GM23338 (cell line): ENCODE results near the gene TBC1D2B. TPM values are rescaled to one million over a fixed set of nuclear protein-coding genes. Genes with fewer than 3 reads are reported as not detected.

Source experiments
- ATAC-seq: fragments of 200-7000 bp; cut with Tn5 transposase; 3 replicates; pipeline ENCODE4 v1.9.1; 2020
- DNase-seq: peaks from one replicate; pipeline ENCODE4 v3.0.0-alpha.2; 2015; ENCODE audit warnings: low spot score
- H2AFZ ChIP-seq: fragments of 200-600 bp; sonication (generic); 2 replicates; pipeline ENCODE4 v1.8.0; 2016; ENCODE audit warnings: antibody characterized with exemption, mild to moderate bottlenecking, moderate library complexity
- H3F3A ChIP-seq: fragments of 200-600 bp; sonication (generic); replicated peaks from 2 replicates; pipeline ENCODE4 v1.8.0; 2017; ENCODE audit warnings: antibody characterized with exemption, mixed run types, low read depth
- H3K27ac ChIP-seq: fragments of 200-600 bp; sonication (generic); 2 replicates; pipeline ENCODE4 v1.6.1; 2016; ENCODE audit warnings: low read depth
- H3K27me3 ChIP-seq: fragments of 200-600 bp; sonication (generic); 2 replicates; pipeline ENCODE4 v1.8.0; 2016; ENCODE audit warnings: mild to moderate bottlenecking, mixed run types, moderate library complexity; ENCODE audit not compliant: insufficient read depth
- H3K36me3 ChIP-seq: fragments of 200-600 bp; sonication (generic); 2 replicates; pipeline ENCODE4 v1.8.0; 2016; ENCODE audit warnings: mild to moderate bottlenecking; ENCODE audit not compliant: insufficient read depth
- H3K4me1 ChIP-seq: fragments of 200-600 bp; sonication (generic); 2 replicates; pipeline ENCODE4 v1.8.0; 2016; ENCODE audit warnings: mild to moderate bottlenecking, moderate library complexity; ENCODE audit not compliant: insufficient read depth
- H3K4me2 ChIP-seq: fragments of 200-600 bp; sonication (generic); 2 replicates; pipeline ENCODE4 v1.7.1; 2017; ENCODE audit warnings: mixed run types
- H3K4me3 ChIP-seq: fragments of 200-600 bp; sonication (generic); 2 replicates; pipeline ENCODE4 v1.6.1; 2016; ENCODE audit warnings: mixed run types
- H3K79me2 ChIP-seq: fragments of 200-600 bp; sonication (generic); replicated peaks from 2 replicates; pipeline ENCODE4 v1.8.0; 2017; ENCODE audit warnings: mild to moderate bottlenecking; ENCODE audit not compliant: insufficient read depth
- H3K9me2 ChIP-seq: fragments of 200-600 bp; sonication (generic); 2 replicates; pipeline ENCODE4 v1.8.0; 2017; ENCODE audit not compliant: insufficient read depth
- H4K20me1 ChIP-seq: fragments of 200-600 bp; sonication (generic); replicated peaks from 2 replicates; pipeline ENCODE4 v1.8.0; 2017; ENCODE audit warnings: mild to moderate bottlenecking; ENCODE audit not compliant: insufficient read depth
- H3K27ac Mint-ChIP-seq: 2 replicates; pipeline ENCODE4 v1.8.0; 2020; ENCODE audit warnings: inconsistent platforms, mild to moderate bottlenecking, moderate library complexity, mixed read lengths
- H3K27me3 Mint-ChIP-seq: 3 replicates; pipeline ENCODE4 v1.8.0; 2022; ENCODE audit warnings: low read depth, mild to moderate bottlenecking, moderate library complexity, mixed read lengths, inconsistent platforms; ENCODE audit not compliant: insufficient read depth, poor library complexity
- H3K36me3 Mint-ChIP-seq: 3 replicates; pipeline ENCODE4 v1.8.0; 2021; ENCODE audit warnings: low read depth, mild to moderate bottlenecking, inconsistent platforms, moderate library complexity, mixed read lengths
- H3K4me1 Mint-ChIP-seq: 3 replicates; pipeline ENCODE4 v1.8.0; 2020; ENCODE audit warnings: mild to moderate bottlenecking, inconsistent platforms, mixed read lengths
- H3K4me3 Mint-ChIP-seq: 3 replicates; pipeline ENCODE4 v1.8.0; 2021; ENCODE audit warnings: moderate library complexity, mild to moderate bottlenecking, inconsistent platforms, mixed read lengths
- H3K9me3 Mint-ChIP-seq: 3 replicates; pipeline ENCODE4 v1.8.0; 2020; ENCODE audit warnings: moderate library complexity, mild to moderate bottlenecking, inconsistent platforms, mixed read lengths
- EZH2 ChIP-seq: fragments of 200-600 bp; sonication (generic); IDR thresholded peaks from one replicate; pipeline ENCODE4 v1.8.0; 2017; ENCODE audit warnings: antibody characterized with exemption, mild to moderate bottlenecking, low read depth; ENCODE audit not compliant: unreplicated experiment
- EZH2phosphoT487 ChIP-seq: fragments of 200-600 bp; sonication (generic); IDR thresholded peaks from one replicate; pipeline ENCODE4 v1.8.1; 2018; ENCODE audit warnings: antibody characterized with exemption; ENCODE audit not compliant: unreplicated experiment
- JUNB ChIP-seq: IDR thresholded peaks from one replicate; pipeline ENCODE4 v1.6.1; 2016; ENCODE audit warnings: antibody characterized with exemption; ENCODE audit not compliant: unreplicated experiment
- NANOG ChIP-seq: IDR thresholded peaks from 2 replicates; pipeline ENCODE4 v1.6.1; 2016; ENCODE audit warnings: antibody characterized with exemption, borderline replicate concordance
- POLR2AphosphoS5 ChIP-seq: IDR thresholded peaks from 2 replicates; pipeline ENCODE4 v1.6.1; 2016; ENCODE audit warnings: antibody characterized with exemption, low read depth
- STAT1 ChIP-seq: IDR thresholded peaks from one replicate; pipeline ENCODE4 v1.6.1; 2016; ENCODE audit warnings: antibody characterized with exemption; ENCODE audit not compliant: unreplicated experiment
- ZNF114 ChIP-seq: fragments of 250-450 bp; sonication (Bioruptor Pico); IDR thresholded peaks from 2 replicates; pipeline ENCODE4 v1.5.0; 2020; ENCODE audit warnings: mild to moderate bottlenecking, moderate library complexity
- ZNF331 ChIP-seq: fragments of 250-450 bp; sonication (Bioruptor Pico); IDR thresholded peaks from 2 replicates; pipeline ENCODE4 v1.5.0; 2020; ENCODE audit warnings: low read depth, mild to moderate bottlenecking, moderate library complexity
- polyA plus RNA-seq: library from polyadenylated mRNA; unstranded; fragments of >200 nt; fragmentation: Nextera tagmentation; extraction: Ambion mirVana; gene quantifications from 2 replicates; pipeline ENCODE4 v1.2.1, GENCODE V29; 2016
- total RNA-seq: library from RNA; depleted of rRNA; stranded (reverse); fragments of >200 nt; shearing (Covaris generic); gene quantifications from 2 replicates; pipeline ENCODE4 v1.2.3, GENCODE V29; 2014
- TF ChIP-seq, protein P1 (sequence below): IDR thresholded peaks from one replicate; pipeline ENCODE4 v1.6.1; 2018; ENCODE audit warnings: antibody characterized with exemption; ENCODE audit not compliant: unreplicated experiment
- TF ChIP-seq, protein P2 (sequence below): fragments of 250-450 bp; sonication (Bioruptor Pico); IDR thresholded peaks from 2 replicates; pipeline ENCODE4 v1.5.0; 2020; ENCODE audit warnings: mild to moderate bottlenecking, moderate library complexity

Gene TBC1D2B
- total and polyA plus RNA-seq, 2 experiments from 2014 or later, result 3.6 to 17.8 TPM

DNA sequence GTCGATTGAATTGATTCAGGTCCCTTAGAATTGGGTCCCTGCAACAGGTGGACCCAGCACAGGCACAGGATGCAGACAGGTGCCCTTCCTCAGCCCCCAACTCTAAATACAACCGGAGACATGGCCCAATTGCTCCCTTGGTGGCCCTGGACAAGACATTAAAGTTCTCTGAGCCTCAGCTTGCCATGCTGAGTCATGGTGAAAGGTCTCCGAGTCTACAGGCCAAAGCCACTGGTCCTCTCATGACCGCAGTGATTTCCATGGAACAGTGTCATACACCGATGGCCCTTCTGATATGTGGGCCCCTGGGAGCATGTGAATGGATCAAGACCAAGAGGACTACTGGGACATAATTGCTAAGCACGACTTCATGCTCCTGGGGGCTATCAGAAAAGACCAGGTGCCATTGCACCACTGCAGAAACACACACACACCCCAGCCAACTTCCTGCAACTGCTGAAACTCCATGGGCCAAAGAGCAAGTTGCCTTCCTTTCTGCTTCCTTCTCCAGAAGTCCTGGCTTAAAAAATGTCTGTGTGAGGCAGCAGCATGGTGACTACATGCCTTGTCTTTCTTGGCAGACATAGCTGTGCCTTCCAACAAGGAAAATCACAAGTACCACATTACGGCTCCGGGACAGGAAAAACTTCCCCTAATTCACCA is 38.8 kb downstream of the TBC1D2B start:
- Mint-ChIP-seq H3K27ac (peak overlapping the region; percentile 80), H3K27me3 (no peaks in the 10 kb centered on the region), H3K36me3 (no peaks in the 10 kb centered on the region), H3K4me1 (peaks cover 14% of the 10 kb centered on the region), H3K4me3 (no peak overlapping the region), H3K9me3 (no peaks in the 10 kb centered on the region)
- TF ChIP-seq STAT1 (no peak), EZH2 (no peak), JUNB (no peak), POLR2AphosphoS5 (no peak), NANOG (no peak), ZNF114 (no peak), EZH2phosphoT487 (no peak), ZNF331 (CRISPR knock-in tag) (no peak)
- TF ChIP-seq, protein P1, sequence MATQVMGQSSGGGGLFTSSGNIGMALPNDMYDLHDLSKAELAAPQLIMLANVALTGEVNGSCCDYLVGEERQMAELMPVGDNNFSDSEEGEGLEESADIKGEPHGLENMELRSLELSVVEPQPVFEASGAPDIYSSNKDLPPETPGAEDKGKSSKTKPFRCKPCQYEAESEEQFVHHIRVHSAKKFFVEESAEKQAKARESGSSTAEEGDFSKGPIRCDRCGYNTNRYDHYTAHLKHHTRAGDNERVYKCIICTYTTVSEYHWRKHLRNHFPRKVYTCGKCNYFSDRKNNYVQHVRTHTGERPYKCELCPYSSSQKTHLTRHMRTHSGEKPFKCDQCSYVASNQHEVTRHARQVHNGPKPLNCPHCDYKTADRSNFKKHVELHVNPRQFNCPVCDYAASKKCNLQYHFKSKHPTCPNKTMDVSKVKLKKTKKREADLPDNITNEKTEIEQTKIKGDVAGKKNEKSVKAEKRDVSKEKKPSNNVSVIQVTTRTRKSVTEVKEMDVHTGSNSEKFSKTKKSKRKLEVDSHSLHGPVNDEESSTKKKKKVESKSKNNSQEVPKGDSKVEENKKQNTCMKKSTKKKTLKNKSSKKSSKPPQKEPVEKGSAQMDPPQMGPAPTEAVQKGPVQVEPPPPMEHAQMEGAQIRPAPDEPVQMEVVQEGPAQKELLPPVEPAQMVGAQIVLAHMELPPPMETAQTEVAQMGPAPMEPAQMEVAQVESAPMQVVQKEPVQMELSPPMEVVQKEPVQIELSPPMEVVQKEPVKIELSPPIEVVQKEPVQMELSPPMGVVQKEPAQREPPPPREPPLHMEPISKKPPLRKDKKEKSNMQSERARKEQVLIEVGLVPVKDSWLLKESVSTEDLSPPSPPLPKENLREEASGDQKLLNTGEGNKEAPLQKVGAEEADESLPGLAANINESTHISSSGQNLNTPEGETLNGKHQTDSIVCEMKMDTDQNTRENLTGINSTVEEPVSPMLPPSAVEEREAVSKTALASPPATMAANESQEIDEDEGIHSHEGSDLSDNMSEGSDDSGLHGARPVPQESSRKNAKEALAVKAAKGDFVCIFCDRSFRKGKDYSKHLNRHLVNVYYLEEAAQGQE, result no peak
- TF ChIP-seq, protein P2, sequence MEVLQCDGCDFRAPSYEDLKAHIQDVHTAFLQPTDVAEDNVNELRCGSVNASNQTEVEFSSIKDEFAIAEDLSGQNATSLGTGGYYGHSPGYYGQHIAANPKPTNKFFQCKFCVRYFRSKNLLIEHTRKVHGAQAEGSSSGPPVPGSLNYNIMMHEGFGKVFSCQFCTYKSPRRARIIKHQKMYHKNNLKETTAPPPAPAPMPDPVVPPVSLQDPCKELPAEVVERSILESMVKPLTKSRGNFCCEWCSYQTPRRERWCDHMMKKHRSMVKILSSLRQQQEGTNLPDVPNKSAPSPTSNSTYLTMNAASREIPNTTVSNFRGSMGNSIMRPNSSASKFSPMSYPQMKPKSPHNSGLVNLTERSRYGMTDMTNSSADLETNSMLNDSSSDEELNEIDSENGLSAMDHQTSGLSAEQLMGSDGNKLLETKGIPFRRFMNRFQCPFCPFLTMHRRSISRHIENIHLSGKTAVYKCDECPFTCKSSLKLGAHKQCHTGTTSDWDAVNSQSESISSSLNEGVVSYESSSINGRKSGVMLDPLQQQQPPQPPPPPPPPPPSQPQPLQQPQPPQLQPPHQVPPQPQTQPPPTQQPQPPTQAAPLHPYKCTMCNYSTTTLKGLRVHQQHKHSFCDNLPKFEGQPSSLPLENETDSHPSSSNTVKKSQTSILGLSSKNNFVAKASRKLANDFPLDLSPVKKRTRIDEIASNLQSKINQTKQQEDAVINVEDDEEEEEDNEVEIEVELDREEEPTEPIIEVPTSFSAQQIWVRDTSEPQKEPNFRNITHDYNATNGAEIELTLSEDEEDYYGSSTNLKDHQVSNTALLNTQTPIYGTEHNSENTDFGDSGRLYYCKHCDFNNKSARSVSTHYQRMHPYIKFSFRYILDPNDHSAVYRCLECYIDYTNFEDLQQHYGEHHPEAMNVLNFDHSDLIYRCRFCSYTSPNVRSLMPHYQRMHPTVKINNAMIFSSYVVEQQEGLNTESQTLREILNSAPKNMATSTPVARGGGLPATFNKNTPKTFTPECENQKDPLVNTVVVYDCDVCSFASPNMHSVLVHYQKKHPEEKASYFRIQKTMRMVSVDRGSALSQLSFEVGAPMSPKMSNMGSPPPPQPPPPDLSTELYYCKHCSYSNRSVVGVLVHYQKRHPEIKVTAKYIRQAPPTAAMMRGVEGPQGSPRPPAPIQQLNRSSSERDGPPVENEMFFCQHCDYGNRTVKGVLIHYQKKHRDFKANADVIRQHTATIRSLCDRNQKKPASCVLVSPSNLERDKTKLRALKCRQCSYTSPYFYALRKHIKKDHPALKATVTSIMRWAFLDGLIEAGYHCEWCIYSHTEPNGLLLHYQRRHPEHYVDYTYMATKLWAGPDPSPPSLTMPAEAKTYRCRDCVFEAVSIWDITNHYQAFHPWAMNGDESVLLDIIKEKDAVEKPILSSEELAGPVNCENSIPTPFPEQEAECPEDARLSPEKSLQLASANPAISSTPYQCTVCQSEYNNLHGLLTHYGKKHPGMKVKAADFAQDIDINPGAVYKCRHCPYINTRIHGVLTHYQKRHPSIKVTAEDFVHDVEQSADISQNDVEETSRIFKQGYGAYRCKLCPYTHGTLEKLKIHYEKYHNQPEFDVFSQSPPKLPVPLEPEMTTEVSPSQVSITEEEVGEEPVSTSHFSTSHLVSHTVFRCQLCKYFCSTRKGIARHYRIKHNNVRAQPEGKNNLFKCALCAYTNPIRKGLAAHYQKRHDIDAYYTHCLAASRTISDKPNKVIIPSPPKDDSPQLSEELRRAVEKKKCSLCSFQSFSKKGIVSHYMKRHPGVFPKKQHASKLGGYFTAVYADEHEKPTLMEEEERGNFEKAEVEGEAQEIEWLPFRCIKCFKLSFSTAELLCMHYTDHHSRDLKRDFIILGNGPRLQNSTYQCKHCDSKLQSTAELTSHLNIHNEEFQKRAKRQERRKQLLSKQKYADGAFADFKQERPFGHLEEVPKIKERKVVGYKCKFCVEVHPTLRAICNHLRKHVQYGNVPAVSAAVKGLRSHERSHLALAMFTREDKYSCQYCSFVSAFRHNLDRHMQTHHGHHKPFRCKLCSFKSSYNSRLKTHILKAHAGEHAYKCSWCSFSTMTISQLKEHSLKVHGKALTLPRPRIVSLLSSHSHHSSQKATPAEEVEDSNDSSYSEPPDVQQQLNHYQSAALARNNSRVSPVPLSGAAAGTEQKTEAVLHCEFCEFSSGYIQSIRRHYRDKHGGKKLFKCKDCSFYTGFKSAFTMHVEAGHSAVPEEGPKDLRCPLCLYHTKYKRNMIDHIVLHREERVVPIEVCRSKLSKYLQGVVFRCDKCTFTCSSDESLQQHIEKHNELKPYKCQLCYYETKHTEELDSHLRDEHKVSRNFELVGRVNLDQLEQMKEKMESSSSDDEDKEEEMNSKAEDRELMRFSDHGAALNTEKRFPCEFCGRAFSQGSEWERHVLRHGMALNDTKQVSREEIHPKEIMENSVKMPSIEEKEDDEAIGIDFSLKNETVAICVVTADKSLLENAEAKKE (CRISPR knock-in tag), result no peak
- H4K20me1 ChIP-seq, result no peaks in the 10 kb centered on the region
- no peaks in the 10 kb centered on the region for H3K4me1 ChIP-seq
- no peaks in the 10 kb centered on the region for H3K79me2 ChIP-seq
- no peaks in the 10 kb centered on the region for H3F3A ChIP-seq
- H3K4me2 ChIP-seq, result no peak overlapping the region
- no peaks in the 10 kb centered on the region for H3K36me3 ChIP-seq
- DNase-seq (no peak), ATAC-seq (no peak)
- no peaks in the 10 kb centered on the region for H3K9me2 ChIP-seq
- no peak overlapping the region for H2AFZ ChIP-seq
- no peak overlapping the region for H3K27ac ChIP-seq
- no peaks in the 10 kb centered on the region for H3K27me3 ChIP-seq
- H3K4me3 ChIP-seq, result no peak overlapping the region
